Testis (tissue), 2 donors: ENCODE results near the gene ZNF606.

Experiments
- CTCF ChIP-seq, 3 experiments: fragments of 450-650 bp in 2 of 3; fragments of 200-600 bp in 1 of 3; sonication (generic) in 1 of 3; IDR thresholded peaks; one replicate each; pipeline ENCODE4 v1.5.1; 2016 to 2019; ENCODE audit warnings: antibody characterized with exemption in 3 of 3, mild to moderate bottlenecking in 2 of 3, moderate library complexity in 1 of 3
- POLR2A ChIP-seq: fragments of 450-650 bp; IDR thresholded peaks from one replicate; pipeline ENCODE4 v1.6.1; 2017; ENCODE audit warnings: antibody characterized with exemption, mild to moderate bottlenecking, moderate library complexity

- TF ChIP-seq CTCF (IDR thresholded peaks at IDR 0.05) (no peak), POLR2A (no peak)
Measured at GRCh38 chr19:57941593-57941992, 61.0 kb downstream of the ZNF606 start.
